Retinal pigment epithelial cell (primary cell): ENCODE results near the gene LRRTM4.

Experiments used
- DNase-seq: peaks from one replicate; pipeline ENCODE4 v3.0.0-alpha.2; 2010; ENCODE audit warnings: low read depth
- H3K4me3 ChIP-seq: 2 replicates; pipeline ENCODE4 v1.5.1; 2011; ENCODE audit warnings: mild to moderate bottlenecking, low read length, control low read depth, moderate library complexity
- CTCF ChIP-seq: conservative IDR thresholded peaks from 2 replicates; pipeline ENCODE4 v1.5.1; 2011; ENCODE audit warnings: low read depth, low read length, control low read depth, inconsistent platforms

Gene LRRTM4

GRCh38 chr2:76861708-76862107 lies 660.5 kb downstream of the LRRTM4 start:
- H3K4me3 ChIP-seq = no peak overlapping the region
- DNase-seq = no peak
- TF ChIP-seq CTCF = no peak

- DNase-seq = no peak
- TF ChIP-seq CTCF = no peak
- H3K4me3 ChIP-seq = no peak overlapping the region
These were observed 671.2 kb downstream of the LRRTM4 start for GRCh38 chr2:76851000-76851399.

GRCh38 chr2:76849086-76849485 lies 673.1 kb downstream of the LRRTM4 start:
- DNase-seq = no peak
- no peak overlapping the region for H3K4me3 ChIP-seq
- no peak for TF ChIP-seq CTCF

GRCh38 chr2:76839826-76840225 lies 682.4 kb downstream of the LRRTM4 start:
- no peak overlapping the region for H3K4me3 ChIP-seq
- TF ChIP-seq CTCF = no peak
- DNase-seq = no peak

GRCh38 chr2:76829374-76830234 lies 692.6 kb downstream of the LRRTM4 start:
- DNase-seq = no peak
- no peak overlapping the region for H3K4me3 ChIP-seq
- TF ChIP-seq CTCF = no peak

- no peak for DNase-seq
- no peak for TF ChIP-seq CTCF
- no peak overlapping the region for H3K4me3 ChIP-seq
These were observed 695.5 kb downstream of the LRRTM4 start for GRCh38 chr2:76826691-76827090.

- no peak overlapping the region for H3K4me3 ChIP-seq
- no peak for TF ChIP-seq CTCF
- DNase-seq = no peak
These were observed 696.8 kb downstream of the LRRTM4 start for GRCh38 chr2:76825140-76825970.
